HepG2 (cell line): ENCODE measurements around the gene NABP2. TPM values are rescaled to one million over a fixed set of nuclear protein-coding genes. Genes with fewer than 3 reads are reported as not detected.

Source experiments
- CAMTA2 ChIP-seq: sonication (generic); formaldehyde crosslinking; IDR thresholded peaks from 2 replicates; pipeline ENCODE4 v1.4.0; 2020; ENCODE audit warnings: mild to moderate bottlenecking, missing genetic modification reagents, borderline replicate concordance
- CENPX ChIP-seq: sonication (generic); formaldehyde crosslinking; IDR thresholded peaks from 2 replicates; pipeline ENCODE4 v1.9.0; 2021; ENCODE audit warnings: mild to moderate bottlenecking, missing genetic modification reagents, moderate library complexity
- CHD4 ChIP-seq: fragments of 200-600 bp; sonication (generic); IDR thresholded peaks from 2 replicates; pipeline ENCODE4 v1.7.0; 2017; ENCODE audit warnings: mild to moderate bottlenecking, low read length, borderline replicate concordance
- HNF4A ChIP-seq: sonication (generic); formaldehyde crosslinking; IDR thresholded peaks from 2 replicates; pipeline ENCODE4 v1.4.0; 2020; ENCODE audit warnings: missing genetic modification reagents
- MXD4 ChIP-seq: IDR thresholded peaks from 2 replicates; pipeline ENCODE4 v1.6.1; 2016; ENCODE audit warnings: mild to moderate bottlenecking, missing biosample characterization, missing genetic modification reagents
- NFATC3 ChIP-seq: sonication (generic); formaldehyde crosslinking; IDR thresholded peaks from 2 replicates; pipeline ENCODE4 v1.5.1; 2020; ENCODE audit warnings: mild to moderate bottlenecking, missing genetic modification reagents
- NFKBIZ ChIP-seq: IDR thresholded peaks from 2 replicates; pipeline ENCODE4 v1.6.1; 2018; ENCODE audit warnings: missing genetic modification reagents, missing compliant biosample characterization
- POGZ ChIP-seq: sonication (generic); formaldehyde crosslinking; IDR thresholded peaks from 2 replicates; pipeline ENCODE4 v1.4.0; 2020; ENCODE audit warnings: mild to moderate bottlenecking, missing genetic modification reagents
- PREB ChIP-seq: sonication (generic); formaldehyde crosslinking; IDR thresholded peaks from 2 replicates; pipeline ENCODE4 v1.4.0; 2020; ENCODE audit warnings: missing genetic modification reagents
- RERE ChIP-seq: IDR thresholded peaks from 2 replicates; pipeline ENCODE4 v1.6.1; 2016; ENCODE audit warnings: low read depth, missing genetic modification reagents, missing compliant biosample characterization
- SMYD3 ChIP-seq: sonication (generic); formaldehyde crosslinking; IDR thresholded peaks from 2 replicates; pipeline ENCODE4 v1.8.1; 2023; ENCODE audit warnings: mild to moderate bottlenecking, missing genetic modification reagents
- ZBTB26 ChIP-seq: IDR thresholded peaks from 2 replicates; pipeline ENCODE4 v1.6.1; 2016; ENCODE audit warnings: missing compliant biosample characterization, missing genetic modification reagents, borderline replicate concordance
- ZBTB34 ChIP-seq: sonication (generic); formaldehyde crosslinking; IDR thresholded peaks from 2 replicates; pipeline ENCODE4 v1.8.0; 2022; ENCODE audit warnings: mild to moderate bottlenecking, missing genetic modification reagents
- ZBTB44 ChIP-seq: sonication (generic); formaldehyde crosslinking; IDR thresholded peaks from 2 replicates; pipeline ENCODE4 v1.4.0; 2020; ENCODE audit warnings: missing genetic modification reagents
- ZFP1 ChIP-seq: IDR thresholded peaks from 2 replicates; pipeline ENCODE4 v1.6.1; 2016
- ZMAT5 ChIP-seq: sonication (generic); formaldehyde crosslinking; IDR thresholded peaks from 2 replicates; pipeline ENCODE4 v1.5.0; 2020; ENCODE audit warnings: mild to moderate bottlenecking, low read depth, missing genetic modification reagents, borderline replicate concordance
- ZNF30 ChIP-seq: sonication (generic); formaldehyde crosslinking; IDR thresholded peaks from 2 replicates; pipeline ENCODE4 v1.5.0; 2020; ENCODE audit warnings: mild to moderate bottlenecking, missing genetic modification reagents
- ZNF350 ChIP-seq: sonication (generic); formaldehyde crosslinking; IDR thresholded peaks from 2 replicates; pipeline ENCODE4 v1.4.0; 2020; ENCODE audit warnings: mild to moderate bottlenecking, low read depth, missing genetic modification reagents, borderline replicate concordance
- polyA plus RNA-seq, 8 experiments: library from polyadenylated mRNA; depleted of rRNA in 3 of 8; stranded (reverse) in 7 of 8; unstranded in 1 of 8; fragments of >200 nt; fragmentation: Illumina TruSeq in 4 of 8; extraction: Trizol in 4 of 8; gene quantifications; 2 replicates each; pipeline versions ENCODE4 v1.2.1 to v1.2.3, GENCODE V29; 2011 to 2016; ENCODE audit warnings: low read depth in 4 of 8, missing spikeins in 1 of 8, mixed read lengths in 1 of 8; ENCODE audit not compliant: insufficient read depth in 1 of 8
- total RNA-seq, 5 experiments: library from RNA; depleted of rRNA; stranded (reverse); fragments of >200 nt; fragmentation: Illumina TruSeq; extraction: Trizol; gene quantifications; 2 replicates each; pipeline ENCODE4 v1.2.3, GENCODE V29; 2016; ENCODE audit warnings: low read depth in 1 of 5

The NABP2 gene
- total and polyA plus RNA-seq, 2 of the 13 experiments (the other 11 are each of a cell fraction or from before 2014, with no cell fraction given): 33.2 to 35.5 TPM

GRCh38 chr12:56230432-56231183 is 6.5 kb downstream of the NABP2 start (continued):
- peak; percentile 28; the same call in 1 of the 2 replicates for TF ChIP-seq ZNF350 (CRISPR knock-in tag)
- TF ChIP-seq ZBTB34 (CRISPR knock-in tag): no peak
- peak; percentile 15; the same call in 1 of the 2 replicates for TF ChIP-seq CHD4
- TF ChIP-seq PREB: no peak
- peak; percentile 87 for TF ChIP-seq HNF4A
- TF ChIP-seq NFKBIZ (CRISPR knock-in tag): 0 out of 2 replicates have a peak, but pooled peaks have one; percentile 19
- TF ChIP-seq SMYD3 (CRISPR knock-in tag): no peak
- no peak for TF ChIP-seq ZBTB44 (CRISPR knock-in tag)
- TF ChIP-seq ZFP1 (CRISPR knock-in tag): no peak
- TF ChIP-seq NFATC3 (CRISPR knock-in tag): no peak
- TF ChIP-seq CENPX (CRISPR knock-in tag): no peak
- TF ChIP-seq ZNF30 (CRISPR knock-in tag): no peak
- TF ChIP-seq CAMTA2 (CRISPR knock-in tag): no peak
- no peak for TF ChIP-seq RERE (CRISPR knock-in tag)
- no peak; the same call in 1 of the 2 replicates for TF ChIP-seq MXD4
- peak; percentile 18; the same call in 1 of the 2 replicates for TF ChIP-seq POGZ (CRISPR knock-in tag)
- TF ChIP-seq ZBTB26 (CRISPR knock-in tag): no peak
- TF ChIP-seq ZMAT5 (CRISPR knock-in tag): no peak
